Activated T-helper 2 cell treated with anti-CD3 and anti-CD28 coated beads, Interferon-gamma antibody, Interleukin-2, Interleukin-4, amounts not matched to agents 10 μg/mL and 5 μg/mL and 100 μg/mL, durations not matched to agents 14 hours and 24 hours and 36 hours (primary cell): ENCODE data around the gene KCNK13. TPM values are rescaled to one million over a fixed set of nuclear protein-coding genes. Genes with fewer than 3 reads are reported as not detected.
A peak's percentile ranks its signal among the peaks of the same experiment; 100 is the strongest.
"Not testable (repeated sequence)": the region's sequence is repeated elsewhere in the genome, so short reads cannot be mapped to it uniquely, and the experiment has no call there.

Experiments
- DNase-seq: peaks from one replicate; pipeline ENCODE4 v3.0.0; 2021; ENCODE audit warnings: low spot score
- H3K27ac Mint-ChIP-seq: one replicate; pipeline ENCODE4 v1.8.0; 2021; ENCODE audit warnings: mixed read lengths
- H3K27me3 Mint-ChIP-seq: one replicate; pipeline ENCODE4 v1.8.0; 2021; ENCODE audit warnings: low read depth, mixed read lengths
- H3K36me3 Mint-ChIP-seq: one replicate; pipeline ENCODE4 v1.8.0; 2021; ENCODE audit warnings: low read depth, mixed read lengths
- H3K4me1 Mint-ChIP-seq: one replicate; pipeline ENCODE4 v1.8.0; 2021; ENCODE audit warnings: low read depth, mixed read lengths
- H3K4me3 Mint-ChIP-seq: one replicate; pipeline ENCODE4 v1.8.0; 2021; ENCODE audit warnings: low read depth, mild to moderate bottlenecking, moderate library complexity, mixed read lengths
- H3K9me3 Mint-ChIP-seq: one replicate; pipeline ENCODE4 v1.8.0; 2021; ENCODE audit warnings: mixed read lengths
- intact Hi-C: fragments of 100-400 bp; cut with micrococcal nuclease; formaldehyde crosslinking; loops from one replicate; pipeline ENCODE4 v1.15.1; 2023
- total RNA-seq: library from RNA; stranded (reverse); gene quantifications from 2 replicates; pipeline ENCODE4 v1.2.3, GENCODE V29; 2022

The KCNK13 gene
- total RNA-seq = 0.18 TPM in 1 of 2 replicates, not detected in the other

DNA sequence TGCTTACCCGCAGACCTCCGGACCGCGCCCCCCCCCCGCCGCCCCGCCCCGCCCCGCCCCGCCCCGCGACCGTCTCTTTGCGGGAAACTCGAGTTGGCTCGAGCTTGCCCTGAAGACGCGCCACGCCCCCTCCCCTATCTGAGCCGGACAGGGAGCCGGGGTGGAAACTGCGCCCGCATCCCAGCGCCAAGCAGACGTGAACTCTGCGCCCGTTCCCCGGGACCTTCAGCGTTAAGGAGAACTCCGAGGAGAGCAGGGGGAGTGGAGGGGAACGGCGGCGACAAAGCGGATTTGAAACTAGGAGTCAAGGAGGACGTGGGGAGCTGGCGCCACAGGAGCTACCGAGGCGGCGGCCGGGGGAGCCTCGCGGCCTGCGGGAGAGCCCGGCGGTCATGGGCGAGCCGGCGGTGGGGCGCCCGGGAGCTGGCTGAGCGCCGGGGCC is at the start of gene KCNK13:
Gene KCNK13 (plus strand): TSS at position 310 of the 442 bp plus-strand sequence. CDS start 212 bp downstream, outside the sequence.
- Mint-ChIP-seq H3K27me3 (peaks cover 64% of the 10 kb centered on the region), H3K27ac (no peak within 1 kb of the TSS), H3K4me3 (peak within 1 kb of the TSS; percentile 75), H3K4me1 (peaks cover 19% of the 10 kb centered on the region), H3K36me3 (no peaks in the 10 kb centered on the region), H3K9me3 (no peaks in the 10 kb centered on the region)
- intact Hi-C loops = loop anchor here (2.0 to 10.0 kb wide), 3 partner anchors 89 to 173 kb away; no protein-coding TSS in a partner anchor
- DNase-seq = no peak

GRCh38 chr14:90017371-90017770 is 44.4 kb upstream of the KCNK13 start:
- Mint-ChIP-seq H3K27ac (peak overlapping the region; percentile 0), H3K36me3 (peaks cover 87% of the 10 kb centered on the region), H3K4me3 (no peak overlapping the region), H3K27me3 (no peaks in the 10 kb centered on the region), H3K4me1 (peaks cover 15% of the 10 kb centered on the region), H3K9me3 (no peaks in the 10 kb centered on the region)
- no peak for DNase-seq
- intact Hi-C loops = no loop called here

DNA sequence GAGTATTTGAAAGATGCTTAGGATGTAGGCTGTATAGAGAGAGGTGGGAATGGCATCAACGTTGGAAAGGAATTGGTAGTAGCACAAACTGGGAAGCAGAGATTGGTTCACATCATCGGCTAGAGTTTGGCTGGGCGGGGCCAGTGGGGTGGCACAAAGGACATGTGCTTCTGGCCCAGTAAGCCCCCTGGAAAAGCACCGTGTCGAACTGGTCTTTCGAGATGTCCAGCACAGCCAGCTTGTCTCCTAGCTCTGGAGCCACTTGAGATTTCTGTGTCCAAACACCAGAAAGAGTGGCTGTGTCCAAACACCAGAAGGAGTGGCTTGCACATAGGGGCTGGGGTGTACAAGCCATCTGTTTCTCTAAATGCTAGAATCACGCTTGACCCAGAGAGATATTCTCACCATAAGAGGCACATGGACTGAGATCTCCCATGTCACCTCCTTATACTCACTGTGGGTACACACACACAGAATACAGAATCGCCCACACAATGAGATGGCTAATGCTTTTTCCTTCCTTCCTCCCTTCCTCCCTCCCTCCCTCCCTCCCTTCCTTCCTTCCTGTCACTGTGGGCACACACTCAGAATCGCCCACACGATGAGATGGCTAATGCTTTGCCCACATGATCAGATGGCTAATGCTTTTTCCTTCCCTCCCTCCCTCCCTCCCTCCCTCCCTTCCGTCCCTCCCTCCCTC is 41.8 kb upstream of the KCNK13 start:
- H3K27ac Mint-ChIP-seq = peak overlapping the region; percentile 47
- no peaks in the 10 kb centered on the region for H3K9me3 Mint-ChIP-seq
- H3K36me3 Mint-ChIP-seq = peaks cover 83% of the 10 kb centered on the region
- intact Hi-C loops = no loop called here
- no peak for DNase-seq
- H3K4me3 Mint-ChIP-seq = no peak overlapping the region
- H3K27me3 Mint-ChIP-seq = no peaks in the 10 kb centered on the region
- H3K4me1 Mint-ChIP-seq = peaks cover 15% of the 10 kb centered on the region

GRCh38 chr14:90023176-90023896 is 38.5 kb upstream of the KCNK13 start:
- peaks cover 79% of the 10 kb centered on the region for H3K36me3 Mint-ChIP-seq
- H3K27me3 Mint-ChIP-seq = no peaks in the 10 kb centered on the region
- H3K4me1 Mint-ChIP-seq = peaks cover 8% of the 10 kb centered on the region
- no peak for DNase-seq
- intact Hi-C loops = no loop called here
- no peaks in the 10 kb centered on the region for H3K9me3 Mint-ChIP-seq
- H3K27ac Mint-ChIP-seq = no peak overlapping the region
- no peak overlapping the region for H3K4me3 Mint-ChIP-seq

GRCh38 chr14:90024910-90025309 is 36.9 kb upstream of the KCNK13 start:
- Mint-ChIP-seq H3K4me1 (peaks cover 3% of the 10 kb centered on the region), H3K36me3 (peaks cover 75% of the 10 kb centered on the region), H3K27me3 (no peaks in the 10 kb centered on the region), H3K9me3 (no peaks in the 10 kb centered on the region), H3K27ac (no peak overlapping the region), H3K4me3 (no peak overlapping the region)
- no peak for DNase-seq
- intact Hi-C loops = no loop called here

GRCh38 chr14:90026608-90027007 is 35.2 kb upstream of the KCNK13 start:
- H3K4me1 Mint-ChIP-seq, DNase-seq, H3K27me3 Mint-ChIP-seq, H3K27ac Mint-ChIP-seq, H3K4me3 Mint-ChIP-seq, intact Hi-C loops, H3K9me3 Mint-ChIP-seq: not testable (repeated sequence)
- peaks cover 71% of the 10 kb centered on the region for H3K36me3 Mint-ChIP-seq

GRCh38 chr14:90027842-90028241 is 34.0 kb upstream of the KCNK13 start:
- no peak overlapping the region for H3K27ac Mint-ChIP-seq
- no peaks in the 10 kb centered on the region for H3K27me3 Mint-ChIP-seq
- peaks cover 73% of the 10 kb centered on the region for H3K36me3 Mint-ChIP-seq
- intact Hi-C loops = no loop called here
- no peaks in the 10 kb centered on the region for H3K4me1 Mint-ChIP-seq
- H3K4me3 Mint-ChIP-seq = no peak overlapping the region
- no peaks in the 10 kb centered on the region for H3K9me3 Mint-ChIP-seq
- DNase-seq = no peak

DNA sequence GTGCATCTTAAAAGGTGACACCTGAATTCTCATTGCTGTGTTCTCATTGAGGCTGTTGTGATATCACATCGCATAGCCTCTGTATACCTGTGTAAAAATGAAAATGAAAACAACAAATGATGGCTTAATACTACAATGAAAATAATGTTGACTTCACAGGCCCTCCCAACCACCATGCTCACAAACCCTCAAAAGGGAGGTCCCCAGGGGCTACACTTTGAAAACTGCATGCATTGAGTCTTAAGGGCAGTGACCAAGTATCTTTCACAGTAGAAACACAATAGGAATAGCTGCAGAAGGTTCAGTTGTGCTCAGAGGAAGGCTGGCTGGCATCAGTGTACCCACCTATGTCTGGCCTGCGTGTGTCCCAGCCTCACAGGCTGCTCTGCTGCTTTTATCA is 27.6 kb upstream of the KCNK13 start:
- H3K36me3 Mint-ChIP-seq = peaks cover 68% of the 10 kb centered on the region
- no peak overlapping the region for H3K27ac Mint-ChIP-seq
- no peaks in the 10 kb centered on the region for H3K9me3 Mint-ChIP-seq
- peaks cover 8% of the 10 kb centered on the region for H3K4me1 Mint-ChIP-seq
- DNase-seq = no peak
- intact Hi-C loops = no loop called here
- H3K27me3 Mint-ChIP-seq = no peaks in the 10 kb centered on the region
- H3K4me3 Mint-ChIP-seq = no peak overlapping the region

DNA sequence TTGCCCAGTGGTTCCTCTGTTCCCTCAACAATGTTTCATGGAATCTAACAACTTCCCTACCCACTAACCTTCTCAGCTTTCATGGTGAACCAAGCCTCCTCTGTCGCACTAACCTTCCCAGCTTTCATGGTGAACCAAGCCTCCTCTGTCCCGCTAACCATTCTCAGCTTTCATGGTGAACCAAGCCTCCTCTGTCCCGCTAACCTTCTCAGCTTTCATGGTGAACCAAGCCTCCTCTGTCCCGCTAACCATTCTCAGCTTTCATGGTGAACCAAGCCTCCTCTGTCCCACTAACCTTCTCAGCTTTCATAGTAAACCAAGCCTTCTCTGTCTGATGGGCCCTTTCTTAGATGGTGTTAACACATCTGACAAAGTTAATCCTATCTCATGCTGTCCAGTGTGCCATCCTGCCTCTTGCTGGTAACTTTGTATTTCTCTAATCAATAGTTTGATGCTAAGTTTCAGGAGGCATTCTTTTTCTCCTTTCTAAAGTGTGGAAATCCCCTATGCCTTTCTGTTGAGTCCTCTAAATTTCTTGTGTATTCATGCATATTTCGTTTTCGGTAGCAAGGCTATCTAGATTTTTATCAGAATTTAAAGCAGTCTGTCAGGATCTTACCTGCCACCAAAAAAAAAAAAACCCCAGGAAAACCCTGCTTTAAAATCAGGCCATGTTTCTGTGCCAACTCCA is 26.8 kb upstream of the KCNK13 start:
- no peaks in the 10 kb centered on the region for H3K9me3 Mint-ChIP-seq
- intact Hi-C loops = no loop called here
- H3K27ac Mint-ChIP-seq = peak overlapping the region; percentile 1
- peaks cover 72% of the 10 kb centered on the region for H3K36me3 Mint-ChIP-seq
- H3K27me3 Mint-ChIP-seq = no peaks in the 10 kb centered on the region
- H3K4me3 Mint-ChIP-seq = no peak overlapping the region
- no peak for DNase-seq
- peaks cover 11% of the 10 kb centered on the region for H3K4me1 Mint-ChIP-seq

GRCh38 chr14:90039253-90040010 is 22.4 kb upstream of the KCNK13 start:
- DNase-seq = no peak
- Mint-ChIP-seq H3K4me1 (peaks cover 14% of the 10 kb centered on the region), H3K9me3 (no peaks in the 10 kb centered on the region), H3K27ac (no peak overlapping the region), H3K36me3 (peaks cover 78% of the 10 kb centered on the region), H3K4me3 (no peak overlapping the region), H3K27me3 (no peaks in the 10 kb centered on the region)
- intact Hi-C loops = no loop called here

- no peaks in the 10 kb centered on the region for H3K9me3 Mint-ChIP-seq
- H3K27ac Mint-ChIP-seq = no peak overlapping the region
- peaks cover 9% of the 10 kb centered on the region for H3K4me1 Mint-ChIP-seq
- no peak for DNase-seq
- intact Hi-C loops = no loop called here
- H3K36me3 Mint-ChIP-seq = peaks cover 74% of the 10 kb centered on the region
- H3K4me3 Mint-ChIP-seq = no peak overlapping the region
- no peaks in the 10 kb centered on the region for H3K27me3 Mint-ChIP-seq
Measured at GRCh38 chr14:90040411-90040810, 21.4 kb upstream of the KCNK13 start.

DNA sequence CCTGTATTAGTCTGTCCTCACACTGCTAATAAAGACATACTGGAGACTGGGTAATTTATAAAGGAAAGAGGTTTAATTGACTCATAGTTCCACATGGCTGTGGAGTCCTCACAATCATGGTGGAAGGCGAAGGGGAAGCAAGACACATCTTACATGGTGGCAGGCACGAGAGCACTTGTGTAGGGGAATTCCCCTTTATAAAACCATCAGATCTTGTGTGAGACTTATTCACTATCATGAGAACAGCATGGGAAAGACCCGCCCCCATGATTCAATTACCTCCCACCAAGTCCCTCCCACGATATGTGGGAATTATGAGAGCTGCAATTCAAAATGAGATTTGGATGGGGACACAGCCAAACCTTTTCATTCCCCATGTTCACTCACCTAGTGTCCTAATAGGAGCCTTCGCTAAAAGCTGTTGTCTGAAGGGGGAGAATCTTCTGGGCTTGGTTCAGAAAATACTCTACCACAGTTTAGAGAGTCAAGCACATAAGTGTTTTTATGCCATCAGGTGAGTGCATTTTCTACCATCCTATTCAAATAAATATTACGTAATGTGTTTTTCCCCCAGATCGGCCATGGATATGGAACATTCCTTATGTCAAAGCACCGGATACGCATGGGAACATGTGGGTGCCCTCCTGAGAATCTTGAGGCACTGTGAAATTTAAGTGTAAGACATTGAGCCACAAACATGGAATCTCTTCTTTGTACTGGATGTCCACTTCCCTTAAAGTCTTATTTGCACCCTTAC is 19.1 kb upstream of the KCNK13 start:
- Mint-ChIP-seq H3K4me3 (no peak overlapping the region), H3K4me1 (peaks cover 7% of the 10 kb centered on the region), H3K36me3 (peaks cover 64% of the 10 kb centered on the region), H3K27ac (peak overlapping the region; percentile 14), H3K9me3 (no peaks in the 10 kb centered on the region), H3K27me3 (no peaks in the 10 kb centered on the region)
- DNase-seq = no peak
- intact Hi-C loops = no loop called here
